SHP77 treated with DMSO at 0.1 percent for 48 hours (cell line): Measurements from ENCODE around the gene EGFL7.
"Not testable (repeated sequence)": the region's sequence is repeated elsewhere in the genome, so short reads cannot be mapped to it uniquely, and the experiment has no call there.

Source experiments
- DNase-seq: peaks from one replicate; lab custom pipeline; 2025; lab: John Stamatoyannopoulos, UW

The EGFL7 gene

GRCh38 chr9:136698635-136699246 lies 36.0 kb downstream of the EGFL7 start:
- no peak for DNase-seq

GRCh38 chr9:136700304-136700703 lies 37.6 kb downstream of the EGFL7 start:
- DNase-seq: no peak

GRCh38 chr9:136700959-136701667 lies 38.4 kb downstream of the EGFL7 start:
- no peak for DNase-seq

GRCh38 chr9:136701668-136702053 lies 38.9 kb downstream of the EGFL7 start:
- DNase-seq: no peak

GRCh38 chr9:136703276-136703860 lies 40.7 kb downstream of the EGFL7 start:
- no peak for DNase-seq

- not testable (repeated sequence) for DNase-seq
Measured at GRCh38 chr9:136704741-136705140, 42.0 kb downstream of the EGFL7 start.

DNA sequence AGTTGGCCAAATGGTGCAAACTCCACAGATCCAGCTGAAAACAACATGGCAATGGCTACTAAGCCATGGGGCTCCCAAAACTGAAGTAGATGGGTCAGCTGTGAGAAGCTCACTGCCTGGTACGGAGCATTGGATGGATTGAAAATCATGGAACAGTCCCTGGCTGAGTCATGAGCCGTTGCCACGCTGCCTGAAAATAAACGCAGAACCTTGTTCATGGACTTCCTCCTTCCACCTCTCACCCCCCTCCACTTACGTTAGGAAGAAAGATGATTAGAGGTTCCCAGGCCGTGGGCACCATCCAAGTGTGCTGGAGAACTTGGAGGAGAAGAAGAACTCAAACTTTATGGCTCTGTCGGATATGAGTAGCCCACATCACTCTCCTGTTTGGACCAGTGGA lies 42.8 kb downstream of the EGFL7 start:
- DNase-seq: no peak

DNA sequence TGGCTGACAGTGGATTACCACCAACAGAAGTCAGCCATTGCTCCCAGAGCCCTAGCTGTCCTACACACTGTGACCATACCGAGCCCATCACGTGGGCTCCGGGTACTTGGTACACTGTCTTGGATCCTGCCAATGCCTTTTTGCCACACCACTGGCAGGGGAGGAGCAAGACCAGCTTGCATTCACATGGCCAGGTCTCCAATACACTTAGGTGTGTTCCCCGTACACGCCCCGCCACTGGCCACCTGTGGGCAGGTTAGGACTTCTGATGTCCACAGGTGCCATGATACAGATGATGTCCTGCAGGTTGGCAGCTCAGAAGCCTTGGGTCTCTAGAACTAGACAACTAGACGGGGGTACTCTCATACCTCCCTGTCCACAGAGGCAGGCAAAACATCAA lies 44.3 kb downstream of the EGFL7 start:
- DNase-seq: no peak

- DNase-seq: no peak
Measured at GRCh38 chr9:136707849-136708517, 45.3 kb downstream of the EGFL7 start.

- no peak for DNase-seq
Measured at GRCh38 chr9:136709454-136710109, 46.9 kb downstream of the EGFL7 start.

DNA sequence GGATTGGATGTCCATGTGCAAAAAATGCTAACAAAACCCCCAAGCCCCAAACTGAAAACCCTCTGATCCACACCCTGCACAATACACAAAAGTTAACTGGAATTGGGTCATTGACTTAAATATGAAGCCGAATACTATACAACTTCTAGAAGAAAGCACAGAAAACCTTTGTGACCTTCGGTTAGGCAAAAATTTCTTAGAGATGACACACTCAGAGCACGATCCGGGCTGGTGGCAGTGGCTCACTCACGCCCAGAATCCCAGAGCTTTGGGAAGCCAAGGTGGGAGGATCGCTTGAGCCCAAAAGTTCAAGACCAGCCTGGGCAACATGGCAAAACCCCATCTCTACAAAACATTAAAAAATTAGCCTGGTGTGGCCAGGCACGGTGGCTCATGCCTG lies 47.8 kb downstream of the EGFL7 start:
- DNase-seq: no peak

- DNase-seq: not testable (repeated sequence)
Measured at GRCh38 chr9:136711219-136711648, 48.5 kb downstream of the EGFL7 start.

GRCh38 chr9:136711751-136712689 lies 49.3 kb downstream of the EGFL7 start, which contains the start of gene DIPK1B:
TSS of gene DIPK1B (plus strand) at chr9:136712572. CDS start at chr9:136712666, 94 bp downstream.
- DNase-seq: no peak

DNA sequence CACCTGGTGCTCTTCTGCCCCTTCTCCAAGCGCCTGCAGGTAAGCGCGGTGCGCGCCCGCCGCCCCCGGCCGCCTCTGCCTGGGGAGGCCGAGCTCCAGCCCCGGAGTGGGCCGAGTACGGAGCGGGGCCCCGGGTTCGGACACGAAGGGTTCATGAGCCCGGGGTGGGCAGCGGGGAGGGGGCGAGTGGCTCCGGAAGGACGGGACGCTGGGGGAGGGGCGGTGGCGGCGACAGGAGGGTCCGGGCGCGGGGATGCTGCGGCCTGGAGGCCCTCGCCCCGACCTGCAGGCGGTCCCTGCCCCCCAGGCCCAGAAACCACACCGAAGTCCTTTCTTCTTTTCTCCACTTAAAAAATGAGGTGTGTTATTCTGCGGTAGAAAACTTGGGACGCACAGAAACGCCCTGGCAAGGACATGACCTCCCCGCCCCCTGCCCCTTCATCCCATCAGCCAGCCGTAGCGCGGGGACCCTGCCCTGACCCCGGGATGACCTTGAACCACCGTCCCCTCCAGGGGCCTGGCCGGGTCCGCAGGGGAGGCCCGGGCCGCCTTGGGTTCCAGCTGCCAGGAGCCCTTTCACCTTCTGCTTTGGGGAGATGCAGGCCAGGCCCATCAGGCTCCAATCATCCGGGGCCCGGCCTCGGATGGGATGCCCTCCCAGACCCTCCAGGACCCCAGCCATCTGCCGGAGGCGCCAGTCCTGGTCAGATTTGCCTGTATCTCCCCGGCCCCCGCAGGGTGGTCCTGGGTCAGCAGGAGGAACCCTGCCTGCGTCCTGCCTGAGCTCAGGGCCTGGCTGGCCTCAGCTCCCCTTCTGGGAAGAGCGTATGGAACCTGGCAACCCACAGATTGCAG lies 50.2 kb downstream of the EGFL7 start:
- no peak for DNase-seq

DNA sequence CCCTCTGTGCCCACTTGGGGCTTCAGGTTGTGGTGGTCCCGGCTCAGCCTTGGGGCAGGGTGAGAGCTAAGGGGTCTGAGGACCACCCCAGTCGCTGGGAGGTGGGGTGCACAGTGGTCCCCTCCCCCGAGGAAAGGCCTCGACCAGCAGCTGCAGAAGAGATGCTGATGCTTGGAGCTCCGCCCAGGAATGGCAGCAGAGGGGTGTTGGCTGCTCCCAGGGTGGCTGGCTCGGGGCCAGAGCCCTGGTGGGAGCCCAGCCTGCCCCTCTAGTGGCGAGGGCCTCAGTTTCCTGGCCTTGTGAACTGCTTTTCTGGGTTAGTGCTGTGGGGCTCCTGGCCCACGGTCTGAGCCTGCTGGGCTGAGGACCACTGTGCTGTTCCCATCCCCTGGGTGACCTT lies 50.8 kb downstream of the EGFL7 start:
- peak; percentile 9 for DNase-seq

- DNase-seq: no peak
Measured at GRCh38 chr9:136714096-136714892, 51.6 kb downstream of the EGFL7 start.

- DNase-seq: no peak
Measured at GRCh38 chr9:136714893-136715274, 52.2 kb downstream of the EGFL7 start.

- DNase-seq: no peak
Measured at GRCh38 chr9:136717399-136717798, 54.7 kb downstream of the EGFL7 start.
